A549 (cell line): ENCODE measurements around the gene SORCS1.

Source experiments
- CTCF ChIP-seq: fragments of >200 bp; sonication (Bioruptor Twin); formaldehyde crosslinking; IDR thresholded peaks from 3 replicates; pipeline ENCODE4 v1.5.1; 2016
- EHMT2 ChIP-seq: fragments of 200-600 bp; sonication (generic); IDR thresholded peaks from 2 replicates; pipeline ENCODE4 v1.6.1; 2016; ENCODE audit warnings: antibody characterized with exemption, low read depth, mild to moderate bottlenecking, moderate library complexity
- HDAC2 ChIP-seq: fragments of 200-600 bp; sonication (generic); IDR thresholded peaks from 2 replicates; pipeline ENCODE4 v1.6.1; 2016
- KDM1A ChIP-seq: fragments of 200-600 bp; sonication (generic); IDR thresholded peaks from 2 replicates; pipeline ENCODE4 v1.6.1; 2016; ENCODE audit warnings: low read depth, mild to moderate bottlenecking
- KDM5A ChIP-seq: fragments of 200-600 bp; sonication (generic); IDR thresholded peaks from 2 replicates; pipeline ENCODE4 v1.6.1; 2016; ENCODE audit warnings: antibody characterized with exemption, mild to moderate bottlenecking
- MAFK ChIP-seq: fragments of 450-650 bp; IDR thresholded peaks from 2 replicates; pipeline ENCODE4 v1.6.1; 2014; ENCODE audit not compliant: partially characterized antibody
- MAX ChIP-seq: IDR thresholded peaks from 2 replicates; pipeline ENCODE4 v1.6.1; 2012
- MAZ ChIP-seq: fragments of 150-350 bp; IDR thresholded peaks from 2 replicates; pipeline ENCODE4 v1.6.1; 2014; ENCODE audit warnings: antibody characterized with exemption, low read depth, low read length, borderline replicate concordance
- POLR2A ChIP-seq: IDR thresholded peaks from 2 replicates; pipeline ENCODE4 v1.6.1; 2012; ENCODE audit warnings: mild to moderate bottlenecking, low read length
- REST ChIP-seq: fragments of 200-600 bp; sonication (generic); IDR thresholded peaks from 2 replicates; pipeline ENCODE4 v1.6.1; 2016; ENCODE audit warnings: antibody characterized with exemption, mild to moderate bottlenecking, moderate library complexity
- SMC3 ChIP-seq: fragments of >200 bp; sonication (Bioruptor Twin); formaldehyde crosslinking; IDR thresholded peaks from 3 replicates; pipeline ENCODE4 v1.6.1; 2018; ENCODE audit warnings: inconsistent platforms
- USF2 ChIP-seq: fragments of 450-650 bp; IDR thresholded peaks from 2 replicates; pipeline ENCODE4 v1.6.1; 2014; ENCODE audit warnings: antibody characterized with exemption

- TF ChIP-seq CTCF, result no peak
- no peak for TF ChIP-seq HDAC2
- no peak for TF ChIP-seq KDM5A
- TF ChIP-seq POLR2A, result no peak
- TF ChIP-seq MAFK, result no peak
- no peak for TF ChIP-seq SMC3
- TF ChIP-seq MAZ, result no peak
- no peak for TF ChIP-seq KDM1A
- TF ChIP-seq REST, result no peak
- TF ChIP-seq MAX, result no peak
- TF ChIP-seq USF2, result no peak
- no peak for TF ChIP-seq EHMT2
These were observed 206.5 kb downstream of the SORCS1 start for GRCh38 chr10:106957823-106958588.
